ENCODE measurements around the gene TCAP.

TCAP gene

GRCh38 chr17:39687101-39687545, 22.0 kb downstream of the TCAP start:
- H3F3A ChIP-seq (ENCODE audit: insufficient read depth) = peaks cover 11% of the 10 kb centered on the region; the same call in 1 of the 2 replicates
- no peaks in the 10 kb centered on the region for H3K9me2 ChIP-seq (replicated peaks; ENCODE audit: insufficient read depth, low read length)
- peak overlapping the region; percentile 90 for H3K27ac ChIP-seq (ENCODE audit: low read depth, low read length)
- H3K9ac ChIP-seq (ENCODE audit: low read length) = peak overlapping the region; percentile 65
- H2AFZ ChIP-seq (ENCODE audit: low read depth, low read length, severe bottlenecking) = peak overlapping the region; percentile 77
- H3K36me3 ChIP-seq (ENCODE audit: low read length) = no peaks in the 10 kb centered on the region
- no peak for TF ChIP-seq EZH2phosphoT487 (conservative IDR thresholded peaks at IDR 0.05; ENCODE audit: low read length)
- no peak for TF ChIP-seq CTCF (IDR thresholded peaks at IDR 0.05; ENCODE audit: insufficient read depth, low read length, poor library complexity, severe bottlenecking)
- H4K20me1 ChIP-seq (ENCODE audit: low read depth, low read length) = no peaks in the 10 kb centered on the region
- no peaks in the 10 kb centered on the region for H3K27me3 ChIP-seq (ENCODE audit: low read length)
- H3K4me2 ChIP-seq (ENCODE audit: low read depth, low read length, poor library complexity, severe bottlenecking) = peak overlapping the region; percentile 95
- peak overlapping the region; percentile 76 for H3K4me3 ChIP-seq (ENCODE audit: insufficient read depth, low read length, poor library complexity, severe bottlenecking)
- no peaks in the 10 kb centered on the region for H3K9me3 ChIP-seq (ENCODE audit: insufficient read depth, low read length)
- no peaks in the 10 kb centered on the region for H3K79me2 ChIP-seq (ENCODE audit: insufficient read depth, low read length)

GRCh38 chr17:39687546-39688474, 22.7 kb downstream of the TCAP start, which contains the start of gene PGAP3:
PGAP3 (minus strand) TSS chr17:39688057; CDS start chr17:39688014, 43 bp downstream.
- H3K27ac ChIP-seq (ENCODE audit: low read depth, low read length) = peak within 1 kb of the TSS; percentile 90
- H2AFZ ChIP-seq (ENCODE audit: low read depth, low read length, severe bottlenecking) = peak within 1 kb of the TSS; percentile 77
- no peaks in the 10 kb centered on the region for H3K27me3 ChIP-seq (ENCODE audit: low read length)
- no peaks in the 10 kb centered on the region for H4K20me1 ChIP-seq (ENCODE audit: low read depth, low read length)
- H3K4me3 ChIP-seq (ENCODE audit: insufficient read depth, low read length, poor library complexity, severe bottlenecking) = peak within 1 kb of the TSS; percentile 76
- H3K4me2 ChIP-seq (ENCODE audit: low read depth, low read length, poor library complexity, severe bottlenecking) = peak within 1 kb of the TSS; percentile 95
- no peaks in the 10 kb centered on the region for H3K36me3 ChIP-seq (ENCODE audit: low read length)
- no peaks in the 10 kb centered on the region for H3K79me2 ChIP-seq (ENCODE audit: insufficient read depth, low read length)
- peak within 1 kb of the TSS; percentile 65 for H3K9ac ChIP-seq (ENCODE audit: low read length)
- no peaks in the 10 kb centered on the region for H3K9me2 ChIP-seq (replicated peaks; ENCODE audit: insufficient read depth, low read length)
- no peak for TF ChIP-seq EZH2phosphoT487 (conservative IDR thresholded peaks at IDR 0.05; ENCODE audit: low read length)
- TF ChIP-seq CTCF (IDR thresholded peaks at IDR 0.05; ENCODE audit: insufficient read depth, low read length, poor library complexity, severe bottlenecking) = no peak
- no peaks in the 10 kb centered on the region for H3K9me3 ChIP-seq (ENCODE audit: insufficient read depth, low read length)
- peaks cover 11% of the 10 kb centered on the region; the same call in 1 of the 2 replicates for H3F3A ChIP-seq (ENCODE audit: insufficient read depth)

GRCh38 chr17:39688475-39688835, 23.3 kb downstream of the TCAP start:
- Histone ChIP-seq H3K4me3 (ENCODE audit: insufficient read depth, low read length, poor library complexity, severe bottlenecking) (peak overlapping the region; percentile 76), H3K36me3 (ENCODE audit: low read length) (no peaks in the 10 kb centered on the region), H3F3A (ENCODE audit: insufficient read depth) (peaks cover 11% of the 10 kb centered on the region; the same call in 1 of the 2 replicates), H4K20me1 (ENCODE audit: low read depth, low read length) (no peaks in the 10 kb centered on the region), H3K27me3 (ENCODE audit: low read length) (no peaks in the 10 kb centered on the region), H3K9me2 (replicated peaks; ENCODE audit: insufficient read depth, low read length) (no peaks in the 10 kb centered on the region), H3K27ac (ENCODE audit: low read depth, low read length) (peak overlapping the region; percentile 90), H3K9ac (ENCODE audit: low read length) (peak overlapping the region; percentile 65), H2AFZ (ENCODE audit: low read depth, low read length, severe bottlenecking) (peak overlapping the region; percentile 77), H3K4me2 (ENCODE audit: low read depth, low read length, poor library complexity, severe bottlenecking) (peak overlapping the region; percentile 95), H3K79me2 (ENCODE audit: insufficient read depth, low read length) (no peaks in the 10 kb centered on the region), H3K9me3 (ENCODE audit: insufficient read depth, low read length) (no peaks in the 10 kb centered on the region)
- TF ChIP-seq EZH2phosphoT487 (conservative IDR thresholded peaks at IDR 0.05; ENCODE audit: low read length) (no peak), CTCF (IDR thresholded peaks at IDR 0.05; ENCODE audit: insufficient read depth, low read length, poor library complexity, severe bottlenecking) (no peak)

Data from SU-DHL-6 (cell line).